Measurements from ENCODE around the gene OLFML2B.
"Not testable (repeated sequence)": the region's sequence is repeated elsewhere in the genome, so short reads cannot be mapped to it uniquely, and the experiment has no call there.

The OLFML2B gene

GRCh38 chr1:162023547-162024501, at the start of gene OLFML2B:
OLFML2B (minus strand) TSS chr1:162023869; CDS start chr1:162023430, 439 bp downstream.
- Mint-ChIP-seq H3K4me1 (ENCODE audit: low read depth) (peaks cover 9% of the 10 kb centered on the region), H3K9me3 (no peaks in the 10 kb centered on the region), H3K27me3 (peaks cover 54% of the 10 kb centered on the region), H3K27ac (peak within 1 kb of the TSS; percentile 23), H3K36me3 (ENCODE audit: low read depth) (peaks cover 3% of the 10 kb centered on the region), H3K4me3 (peak within 1 kb of the TSS; percentile 79)
- peak; percentile 73 for DNase-seq

GRCh38 chr1:162072740-162073139, 49.1 kb upstream of the OLFML2B start:
- H3K9me3 Mint-ChIP-seq, result no peaks in the 10 kb centered on the region
- no peaks in the 10 kb centered on the region for H3K36me3 Mint-ChIP-seq (ENCODE audit: low read depth)
- DNase-seq, result no peak
- H3K4me1 Mint-ChIP-seq (ENCODE audit: low read depth), result peaks cover 12% of the 10 kb centered on the region
- no peak overlapping the region for H3K4me3 Mint-ChIP-seq
- H3K27me3 Mint-ChIP-seq, result peaks cover 81% of the 10 kb centered on the region
- no peak overlapping the region for H3K27ac Mint-ChIP-seq

- DNase-seq, result peak; percentile 28
- Mint-ChIP-seq H3K27ac (no peak overlapping the region), H3K4me3 (peak overlapping the region; percentile 76), H3K36me3 (ENCODE audit: low read depth) (no peaks in the 10 kb centered on the region), H3K9me3 (no peaks in the 10 kb centered on the region), H3K4me1 (ENCODE audit: low read depth) (peaks cover 12% of the 10 kb centered on the region), H3K27me3 (peaks cover 80% of the 10 kb centered on the region)
Measured at GRCh38 chr1:162070825-162071224, 47.2 kb upstream of the OLFML2B start.

- Mint-ChIP-seq H3K36me3 (ENCODE audit: low read depth) (no peaks in the 10 kb centered on the region), H3K4me1 (ENCODE audit: low read depth) (peaks cover 14% of the 10 kb centered on the region), H3K9me3 (no peaks in the 10 kb centered on the region), H3K4me3 (peak overlapping the region; percentile 76), H3K27ac (no peak overlapping the region), H3K27me3 (peaks cover 80% of the 10 kb centered on the region)
- DNase-seq, result peak; percentile 49
Measured at GRCh38 chr1:162070094-162070748, 46.6 kb upstream of the OLFML2B start.

GRCh38 chr1:162069334-162070093, 45.8 kb upstream of the OLFML2B start, which contains the start of gene NOS1AP:
NOS1AP (plus strand) TSS chr1:162069691; CDS start chr1:162070178, 487 bp downstream.
- Mint-ChIP-seq H3K27ac (no peak within 1 kb of the TSS), H3K4me3 (peak within 1 kb of the TSS; percentile 76), H3K36me3 (ENCODE audit: low read depth) (no peaks in the 10 kb centered on the region), H3K27me3 (peaks cover 80% of the 10 kb centered on the region), H3K9me3 (no peaks in the 10 kb centered on the region), H3K4me1 (ENCODE audit: low read depth) (peaks cover 14% of the 10 kb centered on the region)
- peak; percentile 86 for DNase-seq

GRCh38 chr1:162068301-162068700, 44.6 kb upstream of the OLFML2B start:
- peaks cover 79% of the 10 kb centered on the region for H3K27me3 Mint-ChIP-seq
- H3K9me3 Mint-ChIP-seq, result no peaks in the 10 kb centered on the region
- peaks cover 14% of the 10 kb centered on the region for H3K4me1 Mint-ChIP-seq (ENCODE audit: low read depth)
- no peak overlapping the region for H3K27ac Mint-ChIP-seq
- H3K4me3 Mint-ChIP-seq, result no peak overlapping the region
- no peaks in the 10 kb centered on the region for H3K36me3 Mint-ChIP-seq (ENCODE audit: low read depth)
- DNase-seq, result no peak

- Mint-ChIP-seq H3K4me1 (ENCODE audit: low read depth) (peaks cover 14% of the 10 kb centered on the region), H3K27me3 (peaks cover 80% of the 10 kb centered on the region), H3K4me3 (no peak overlapping the region), H3K9me3 (no peaks in the 10 kb centered on the region), H3K27ac (no peak overlapping the region), H3K36me3 (ENCODE audit: low read depth) (no peaks in the 10 kb centered on the region)
- DNase-seq, result no peak
Measured at GRCh38 chr1:162067466-162067865, 43.8 kb upstream of the OLFML2B start.

GRCh38 chr1:162066836-162067235, 43.2 kb upstream of the OLFML2B start:
- not testable (repeated sequence) for H3K4me3 Mint-ChIP-seq; H3K9me3 Mint-ChIP-seq; DNase-seq; H3K36me3 Mint-ChIP-seq (ENCODE audit: low read depth); H3K27ac Mint-ChIP-seq
- Mint-ChIP-seq H3K4me1 (ENCODE audit: low read depth) (peaks cover 14% of the 10 kb centered on the region), H3K27me3 (peaks cover 76% of the 10 kb centered on the region)

- Mint-ChIP-seq H3K9me3 (no peaks in the 10 kb centered on the region), H3K27ac (no peak overlapping the region), H3K36me3 (ENCODE audit: low read depth) (no peaks in the 10 kb centered on the region), H3K27me3 (peaks cover 58% of the 10 kb centered on the region), H3K4me3 (no peak overlapping the region), H3K4me1 (ENCODE audit: low read depth) (peaks cover 5% of the 10 kb centered on the region)
- no peak for DNase-seq
Measured at GRCh38 chr1:162065016-162065415, 41.3 kb upstream of the OLFML2B start.

- H3K27me3 Mint-ChIP-seq, result peaks cover 41% of the 10 kb centered on the region
- H3K4me3 Mint-ChIP-seq, result no peak overlapping the region
- H3K36me3 Mint-ChIP-seq (ENCODE audit: low read depth), result no peaks in the 10 kb centered on the region
Measured at GRCh38 chr1:162062542-162063015, 38.9 kb upstream of the OLFML2B start.

GRCh38 chr1:162060314-162060713, 36.6 kb upstream of the OLFML2B start:
- Mint-ChIP-seq H3K9me3 (no peaks in the 10 kb centered on the region), H3K27ac (no peak overlapping the region), H3K27me3 (peaks cover 28% of the 10 kb centered on the region), H3K4me3 (no peak overlapping the region), H3K36me3 (ENCODE audit: low read depth) (no peaks in the 10 kb centered on the region), H3K4me1 (ENCODE audit: low read depth) (peaks cover under 1% of the 10 kb centered on the region)
- DNase-seq, result no peak

More at GRCh38 chr1:162062542-162063015, 38.9 kb upstream of the OLFML2B start:
- H3K27ac Mint-ChIP-seq, result no peak overlapping the region
- peaks cover 2% of the 10 kb centered on the region for H3K4me1 Mint-ChIP-seq (ENCODE audit: low read depth)
- DNase-seq, result no peak
- no peaks in the 10 kb centered on the region for H3K9me3 Mint-ChIP-seq

GRCh38 chr1:162059721-162060120, 36.1 kb upstream of the OLFML2B start:
- Mint-ChIP-seq H3K27ac (no peak overlapping the region), H3K36me3 (ENCODE audit: low read depth) (no peaks in the 10 kb centered on the region), H3K27me3 (peaks cover 22% of the 10 kb centered on the region), H3K4me1 (ENCODE audit: low read depth) (no peaks in the 10 kb centered on the region), H3K4me3 (no peak overlapping the region), H3K9me3 (no peaks in the 10 kb centered on the region)
- DNase-seq, result no peak

GRCh38 chr1:162056579-162056978, 32.9 kb upstream of the OLFML2B start:
- Mint-ChIP-seq H3K36me3 (ENCODE audit: low read depth) (no peaks in the 10 kb centered on the region), H3K9me3 (no peaks in the 10 kb centered on the region), H3K27ac (no peak overlapping the region), H3K27me3 (peaks cover 7% of the 10 kb centered on the region), H3K4me3 (no peak overlapping the region), H3K4me1 (ENCODE audit: low read depth) (no peaks in the 10 kb centered on the region)
- DNase-seq, result no peak

GRCh38 chr1:162056043-162056442, 32.4 kb upstream of the OLFML2B start:
- DNase-seq, result peak; percentile 53
- Mint-ChIP-seq H3K9me3 (no peaks in the 10 kb centered on the region), H3K36me3 (ENCODE audit: low read depth) (no peaks in the 10 kb centered on the region), H3K4me1 (ENCODE audit: low read depth) (no peaks in the 10 kb centered on the region), H3K4me3 (no peak overlapping the region), H3K27ac (no peak overlapping the region), H3K27me3 (peaks cover 7% of the 10 kb centered on the region)

Measured in activated T-cell treated with anti-CD3 and anti-CD28 coated beads, Interleukin-2, amount 50 U/mL, for 24 hours (primary cell).